Pancreas (tissue), 10 donors: Measurements from ENCODE around the gene PEAR1. TPM values are rescaled to one million over a fixed set of nuclear protein-coding genes. Genes with fewer than 3 reads are reported as not detected.

Experiments
- ATAC-seq, 4 donors: fragments of 200-7000 bp; cut with Tn5 transposase; one replicate each; pipeline versions ENCODE4 v1.8.0 to v1.9.1; 2020; ENCODE audit warnings: mild to moderate bottlenecking in 4 of 4, moderate library complexity in 4 of 4
- DNase-seq, 6 donors: peaks; one replicate each; pipeline ENCODE4 v3.0.0-alpha.2; 2020
- FAIRE-seq: peaks from 2 replicates; lab custom pipeline; 2012; peaks lifted over from hg19 to GRCh38; lab: Jason Lieb, UNC
- H3K27ac ChIP-seq, 4 donors: fragments of 200-600 bp; sonication (generic); 1 replicate in 3 of 4; 2 replicates in 1 of 4; pipeline versions ENCODE4 v1.5.0 to v1.8.0; 2020
- H3K27me3 ChIP-seq, 4 donors: fragments of 200-600 bp; one replicate each; pipeline ENCODE4 v1.8.0; 2021
- H3K36me3 ChIP-seq, 3 donors: fragments of 200-600 bp; sonication (generic) in 1 of 3; one replicate each; pipeline versions ENCODE4 v1.5.0 to v1.8.0; 2020 to 2021
- H3K4me1 ChIP-seq, 3 donors: fragments of 200-600 bp; one replicate each; pipeline ENCODE4 v1.8.0; 2021
- H3K4me3 ChIP-seq, 4 donors: fragments of 200-600 bp; sonication (generic) in 2 of 4; one replicate each; pipeline versions ENCODE4 v1.5.0 to v1.8.0; 2020 to 2021
- H3K9me3 ChIP-seq, 4 donors: fragments of 200-600 bp; one replicate each; pipeline ENCODE4 v1.8.0; 2021
- CTCF ChIP-seq, 4 donors: fragments of 200-600 bp; sonication (generic) in 3 of 4; IDR thresholded peaks; one replicate each; pipeline versions ENCODE4 v1.5.0 to v1.8.0; 2021; ENCODE audit warnings: antibody characterized with exemption in 4 of 4
- WGBS, 2 donors: extraction: QIAGEN DNeasy Blood & Tissue Kit; methylation state at CpG; one replicate each; pipeline ENCODE4 v1.1.7; 2013; 5-methylcytosine and 5-hydroxymethylcytosine counted together
- intact Hi-C, 3 donors: fragments of 100-400 bp; cut with DNase I; formaldehyde crosslinking; loops; one replicate each; pipeline versions ENCODE4 v1.11.1 to v1.14.2; 2022
- polyA plus RNA-seq, 2 donors: library from polyadenylated mRNA; stranded (reverse); fragments of 200-250 nt; gene quantifications; one replicate each; pipeline ENCODE4 v1.2.3, GENCODE V29; 2013
- total RNA-seq, 6 donors: library from RNA; stranded (reverse); fragmentation: NEBNext Ultra II Directional in 4 of 6; extraction: Animal tissue kit (Norgen Biotek cat#: 25700) in 4 of 6; gene quantifications; one replicate each; pipeline versions ENCODE4 v1.2.1 to v1.2.4, GENCODE V29; 2021 to 2023
- donor health status: healthy with polysubstance abuse.
- donor health status: DM: no; HTN: no; CAD: no; lungs with moderate emphysema.
- donor health status: DM: no; HTN: no; CAD: no.
- donor health status: control.
- donor health status: control.
- donor health status: Bipolar disorder and iron deficiency.
- donor health status: DM: yes; HTN: yes; CAD: no.
- donor health status: DM: no; HTN: no; CAD: no.
- donor health status: DM: no; HTN: no; CAD: no.
- donor health status: DM: yes; HTN: yes; CAD: no.

The PEAR1 gene
- total and polyA plus RNA-seq, 8 donors: 1.7 to 7.1 (median 3.4) TPM

GRCh38 chr1:156912310-156912709 is 18.8 kb downstream of the PEAR1 start:
- H3K27ac ChIP-seq: no peak overlapping the region
- DNase-seq (peak in 1 of 6 donors; percentile 26), FAIRE-seq (no peak), ATAC-seq (no peak)
- no peaks in the 10 kb centered on the region for H3K27me3 ChIP-seq
- intact Hi-C loops: loop anchor here in 1 of 3 donors (10.0 kb wide), 1 partner anchor 162 kb away; no protein-coding TSS in a partner anchor
- no peaks in the 10 kb centered on the region for H3K4me1 ChIP-seq
- 66 to 69% methylated on average over 2 of the region's 2 CpGs for WGBS, 2 donors
- TF ChIP-seq CTCF (IDR thresholded peaks at IDR 0.05): no peak
- H3K36me3 ChIP-seq: no peaks in the 10 kb centered on the region
- no peak overlapping the region for H3K4me3 ChIP-seq
- no peaks in the 10 kb centered on the region for H3K9me3 ChIP-seq

GRCh38 chr1:156912861-156913808 is 19.6 kb downstream of the PEAR1 start:
- intact Hi-C loops: loop anchor here in 1 of 3 donors (10.0 kb wide), 1 partner anchor 162 kb away; no protein-coding TSS in a partner anchor
- Histone ChIP-seq H3K9me3 (no peaks in the 10 kb centered on the region), H3K27me3 (no peaks in the 10 kb centered on the region), H3K27ac (no peak overlapping the region), H3K36me3 (no peaks in the 10 kb centered on the region), H3K4me3 (no peak overlapping the region), H3K4me1 (no peaks in the 10 kb centered on the region)
- no peak for FAIRE-seq
- TF ChIP-seq CTCF (IDR thresholded peaks at IDR 0.05): no peak
- peak in 2 of 6 donors; percentile 49 to 53 for DNase-seq
- 63 to 70% methylated on average over 22 to 24 of the region's 24 CpGs for WGBS, 2 donors
- ATAC-seq: no peak

GRCh38 chr1:156913809-156914387 is 20.4 kb downstream of the PEAR1 start:
- FAIRE-seq (no peak), ATAC-seq (no peak), DNase-seq (peak in 1 of 6 donors; percentile 35)
- intact Hi-C loops: loop anchor here in 1 of 3 donors (10.0 kb wide), 1 partner anchor 161 kb away; no protein-coding TSS in a partner anchor
- Histone ChIP-seq H3K9me3 (no peaks in the 10 kb centered on the region), H3K4me1 (no peaks in the 10 kb centered on the region), H3K27ac (no peak overlapping the region), H3K4me3 (no peak overlapping the region), H3K36me3 (no peaks in the 10 kb centered on the region), H3K27me3 (no peaks in the 10 kb centered on the region)
- no peak for TF ChIP-seq CTCF (IDR thresholded peaks at IDR 0.05)
- WGBS, 2 donors: 88% methylated on average over 13 of the region's 13 CpGs

- H3K9me3 ChIP-seq: no peaks in the 10 kb centered on the region
- H3K4me3 ChIP-seq: no peak overlapping the region
- peak in 1 of 6 donors; percentile 35 for DNase-seq
- no peaks in the 10 kb centered on the region for H3K36me3 ChIP-seq
- no peak for TF ChIP-seq CTCF (IDR thresholded peaks at IDR 0.05)
- FAIRE-seq: no peak
- no peak for ATAC-seq
- no peaks in the 10 kb centered on the region for H3K4me1 ChIP-seq
- no peaks in the 10 kb centered on the region for H3K27me3 ChIP-seq
- intact Hi-C loops: loop anchor here in 1 of 3 donors (10.0 kb wide), 1 partner anchor 160 kb away; no protein-coding TSS in a partner anchor
- H3K27ac ChIP-seq: no peak overlapping the region
- WGBS, 2 donors: 79 to 80% methylated on average over 9 of the region's 9 CpGs
These were observed 20.9 kb downstream of the PEAR1 start for GRCh38 chr1:156914440-156914856.
